ENCODE data around the gene ADAMTSL3.

DNA sequence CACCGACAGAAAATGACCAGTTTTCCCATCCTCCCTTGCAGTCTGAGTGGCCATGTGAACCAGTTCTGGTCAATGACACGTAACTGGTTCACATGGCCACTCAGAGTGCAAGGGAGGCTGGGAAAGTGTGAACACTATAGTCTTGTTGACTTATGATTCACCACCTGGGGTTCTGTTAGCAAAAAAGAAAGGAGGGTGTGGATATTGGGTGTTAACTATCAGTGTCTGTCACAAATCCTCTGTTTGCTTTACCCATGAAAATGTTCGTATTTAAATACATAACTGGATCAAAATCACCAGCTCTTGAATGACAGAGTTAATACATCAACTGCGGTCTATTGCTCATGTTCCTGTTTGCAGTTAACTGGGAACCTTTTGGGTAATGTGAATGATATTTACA lies 92.3 kb downstream of the ADAMTSL3 start:
- TF ChIP-seq, protein P1, sequence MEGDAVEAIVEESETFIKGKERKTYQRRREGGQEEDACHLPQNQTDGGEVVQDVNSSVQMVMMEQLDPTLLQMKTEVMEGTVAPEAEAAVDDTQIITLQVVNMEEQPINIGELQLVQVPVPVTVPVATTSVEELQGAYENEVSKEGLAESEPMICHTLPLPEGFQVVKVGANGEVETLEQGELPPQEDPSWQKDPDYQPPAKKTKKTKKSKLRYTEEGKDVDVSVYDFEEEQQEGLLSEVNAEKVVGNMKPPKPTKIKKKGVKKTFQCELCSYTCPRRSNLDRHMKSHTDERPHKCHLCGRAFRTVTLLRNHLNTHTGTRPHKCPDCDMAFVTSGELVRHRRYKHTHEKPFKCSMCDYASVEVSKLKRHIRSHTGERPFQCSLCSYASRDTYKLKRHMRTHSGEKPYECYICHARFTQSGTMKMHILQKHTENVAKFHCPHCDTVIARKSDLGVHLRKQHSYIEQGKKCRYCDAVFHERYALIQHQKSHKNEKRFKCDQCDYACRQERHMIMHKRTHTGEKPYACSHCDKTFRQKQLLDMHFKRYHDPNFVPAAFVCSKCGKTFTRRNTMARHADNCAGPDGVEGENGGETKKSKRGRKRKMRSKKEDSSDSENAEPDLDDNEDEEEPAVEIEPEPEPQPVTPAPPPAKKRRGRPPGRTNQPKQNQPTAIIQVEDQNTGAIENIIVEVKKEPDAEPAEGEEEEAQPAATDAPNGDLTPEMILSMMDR (conservative IDR thresholded peaks at IDR 0.05; ENCODE audit: low read depth, low read length), result no peak
- TF ChIP-seq POLR2A (IDR thresholded peaks at IDR 0.05; ENCODE audit: low read depth, low read length) (no peak), NFE2L2 (IDR thresholded peaks at IDR 0.05; ENCODE audit: low read depth, low read length) (no peak), CEBPB (IDR thresholded peaks at IDR 0.05; ENCODE audit: low read depth, low read length) (no peak), RFX5 (IDR thresholded peaks at IDR 0.05; ENCODE audit: low read depth, low read length) (no peak), CHD1 (IDR thresholded peaks at IDR 0.05; ENCODE audit: low read depth, low read length) (no peak), SMC3 (IDR thresholded peaks at IDR 0.05; ENCODE audit: low read depth, low read length) (no peak), RCOR1 (IDR thresholded peaks at IDR 0.05; ENCODE audit: insufficient replicate concordance, low read length) (no peak), RAD21 (IDR thresholded peaks at IDR 0.05; ENCODE audit: low read length) (no peak)
- TF ChIP-seq, protein P2, sequence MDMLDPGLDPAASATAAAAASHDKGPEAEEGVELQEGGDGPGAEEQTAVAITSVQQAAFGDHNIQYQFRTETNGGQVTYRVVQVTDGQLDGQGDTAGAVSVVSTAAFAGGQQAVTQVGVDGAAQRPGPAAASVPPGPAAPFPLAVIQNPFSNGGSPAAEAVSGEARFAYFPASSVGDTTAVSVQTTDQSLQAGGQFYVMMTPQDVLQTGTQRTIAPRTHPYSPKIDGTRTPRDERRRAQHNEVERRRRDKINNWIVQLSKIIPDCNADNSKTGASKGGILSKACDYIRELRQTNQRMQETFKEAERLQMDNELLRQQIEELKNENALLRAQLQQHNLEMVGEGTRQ (IDR thresholded peaks at IDR 0.05; ENCODE audit: low read depth, low read length), result no peak
